Motor neuron (in vitro differentiated cells): ENCODE results near the gene MZF1. TPM values are rescaled to one million over a fixed set of nuclear protein-coding genes. Genes with fewer than 3 reads are reported as not detected.

Source experiments
- ATAC-seq, 8 experiments: fragments of 200-7000 bp; cut with Tn5 transposase; replicated peaks in 6 of 8; 2 replicates each; pipeline ENCODE4 v1.8.0; 2021; ENCODE audit warnings: mild to moderate bottlenecking in 8 of 8, moderate library complexity in 8 of 8
- H3K27ac ChIP-seq, 2 donors: fragments of 250-450 bp; sonication (Bioruptor Pico); 2 replicates each; pipeline ENCODE4 v1.9.0; 2021; ENCODE audit warnings: antibody characterized with exemption in 2 of 2, mild to moderate bottlenecking in 2 of 2, moderate library complexity in 1 of 2
- H3K4me1 ChIP-seq, 2 donors: fragments of 250-450 bp; sonication (Bioruptor Pico); replicated peaks in 1 of 2; 2 replicates each; pipeline ENCODE4 v1.6.1; 2021; ENCODE audit warnings: antibody characterized with exemption in 2 of 2, mild to moderate bottlenecking in 2 of 2, moderate library complexity in 1 of 2
- H3K4me3 ChIP-seq, 5 donors: fragments of 250-450 bp; sonication (Bioruptor Pico); 2 replicates each; pipeline ENCODE4 v1.9.0; 2021; ENCODE audit warnings: antibody characterized with exemption in 5 of 5, mild to moderate bottlenecking in 5 of 5, moderate library complexity in 4 of 5
- WGBS, 10 experiments: fragments of 450-650 bp; shearing (Covaris generic); methylation state at CpG; one replicate each; pipeline ENCODE4 v1.0.0; 2022; 5-methylcytosine and 5-hydroxymethylcytosine counted together
- in situ Hi-C, 9 experiments: fragments of 400-800 bp; cut with MboI; loops; one replicate each; pipeline ENCODE4 v1.15.0; 2021; ENCODE audit warnings: low sequenced_read_pairs in 9 of 9, low pct_unique_long_range_greater_than_20kb in 2 of 9; ENCODE audit not compliant: unreplicated experiment in 9 of 9
- total RNA-seq, 8 experiments: library from RNA; unstranded; fragments of 300-600 nt; gene quantifications; 2 replicates each; pipeline versions ENCODE4 v1.2.3 to v1.2.4, GENCODE V29; 2022

The MZF1 gene
- total RNA-seq, 8 experiments from 2014 or later = 14.6 to 49.3 (median 17.0) TPM

- Histone ChIP-seq H3K27ac (no peak overlapping the region), H3K4me3 (no peak overlapping the region), H3K4me1 (no peaks in the 10 kb centered on the region)
- 0 to 74% (median 47%) methylated on average over 1 to 9 of the region's 10 CpGs; no CpG with 5 or more reads in 1 of the 10 experiments for WGBS, 10 experiments
- peak in 2 of 8 experiments; percentile 30 to 79 for ATAC-seq
- in situ Hi-C loops = no loop called here
Observed at GRCh38 chr19:58531034-58531840, 41.9 kb downstream of the MZF1 start.

GRCh38 chr19:58529405-58529804 is 43.7 kb downstream of the MZF1 start:
- ATAC-seq = no peak
- in situ Hi-C loops = no loop called here
- 0 to 83% (median 57%) methylated on average over 1 to 3 of the region's 3 CpGs; no CpG with 5 or more reads in 2 of the 10 experiments for WGBS, 10 experiments
- H3K4me1 ChIP-seq = no peaks in the 10 kb centered on the region
- no peak overlapping the region for H3K27ac ChIP-seq
- H3K4me3 ChIP-seq = no peak overlapping the region

GRCh38 chr19:58522709-58523108 is 50.4 kb downstream of the MZF1 start:
- WGBS, 10 experiments = 20 to 100% (median 56%) methylated on average over 1 to 3 of the region's 3 CpGs; no CpG with 5 or more reads in 2 of the 10 experiments
- ATAC-seq = no peak
- in situ Hi-C loops = no loop called here
- Histone ChIP-seq H3K4me1 (peaks cover 7 to 10% of the 10 kb centered on the region in 2 donors), H3K27ac (no peak overlapping the region), H3K4me3 (no peak overlapping the region)

- no peak for ATAC-seq
- Histone ChIP-seq H3K4me3 (no peak overlapping the region), H3K4me1 (peaks cover 7 to 12% of the 10 kb centered on the region in 2 donors), H3K27ac (no peak overlapping the region)
- 67 to 100% (median 80%) methylated on average over 1 to 3 of the region's 4 CpGs; no CpG with 5 or more reads in 4 of the 10 experiments for WGBS, 10 experiments
- in situ Hi-C loops = no loop called here
Observed at GRCh38 chr19:58521651-58522050, 51.5 kb downstream of the MZF1 start.

- H3K27ac ChIP-seq = peak overlapping the region; percentile 92 to 94
- no peak for ATAC-seq
- WGBS, 10 experiments = 0 to 38% (median 13%) methylated on average over 1 to 3 of the region's 7 CpGs; no CpG with 5 or more reads in 2 of the 10 experiments
- H3K4me1 ChIP-seq = peaks cover 7 to 12% of the 10 kb centered on the region in 2 donors
- in situ Hi-C loops = no loop called here
- H3K4me3 ChIP-seq = peak overlapping the region; percentile 53 to 83 (median 66)
Observed at GRCh38 chr19:58520257-58520599, 52.9 kb downstream of the MZF1 start.

- H3K27ac ChIP-seq = peak within 1 kb of the TSS; percentile 92 to 94
- in situ Hi-C loops = no loop called here
- peak within 1 kb of the TSS; percentile 53 to 83 (median 66) for H3K4me3 ChIP-seq
- peaks cover 7 to 14% of the 10 kb centered on the region in 2 donors for H3K4me1 ChIP-seq
- peak; percentile 80 to 88 (median 85) for ATAC-seq
- WGBS, 10 experiments = no CpG with 5 or more reads among the region's 87 CpGs
Observed at GRCh38 chr19:58519355-58520256, 53.5 kb downstream of the MZF1 start, which contains the start of gene ZBTB45. ZBTB45 (minus strand) TSS chr19:58519810; CDS start chr19:58517673, 2,137 bp downstream.

GRCh38 chr19:58519087-58519354 is 54.1 kb downstream of the MZF1 start:
- Histone ChIP-seq H3K4me3 (peak overlapping the region; percentile 53 to 83 (median 66)), H3K4me1 (peaks cover 7 to 17% of the 10 kb centered on the region in 2 donors), H3K27ac (peak overlapping the region; percentile 92 to 94)
- 0 to 4% (median 0%) methylated on average over 1 to 5 of the region's 14 CpGs; no CpG with 5 or more reads in 7 of the 10 experiments for WGBS, 10 experiments
- in situ Hi-C loops = no loop called here
- peak; percentile 10 to 46 (median 30) for ATAC-seq

- WGBS, 10 experiments = 0 to 65% (median 20%) methylated on average over 1 to 8 of the region's 22 CpGs; no CpG with 5 or more reads in 5 of the 10 experiments
- ATAC-seq = no peak
- in situ Hi-C loops = no loop called here
- Histone ChIP-seq H3K4me3 (peak overlapping the region; percentile 53 to 83 (median 66)), H3K27ac (peak overlapping the region; percentile 92 to 94), H3K4me1 (peaks cover 11 to 20% of the 10 kb centered on the region in 2 donors)
Observed at GRCh38 chr19:58518256-58519086, 54.7 kb downstream of the MZF1 start.

- in situ Hi-C loops = no loop called here
- peaks cover 12 to 21% of the 10 kb centered on the region in 2 donors for H3K4me1 ChIP-seq
- 100% methylated on average over 5 of the region's 65 CpGs; no CpG with 5 or more reads in 9 of the 10 experiments for WGBS, 10 experiments
- no peak overlapping the region for H3K4me3 ChIP-seq
- H3K27ac ChIP-seq = no peak overlapping the region
- ATAC-seq = no peak
Observed at GRCh38 chr19:58516964-58517833, 55.9 kb downstream of the MZF1 start.

- peaks cover 12 to 21% of the 10 kb centered on the region in 2 donors for H3K4me1 ChIP-seq
- H3K27ac ChIP-seq = no peak overlapping the region
- no peak for ATAC-seq
- WGBS, 10 experiments = 73 to 100% methylated on average over 3 to 4 of the region's 25 CpGs; no CpG with 5 or more reads in 8 of the 10 experiments
- H3K4me3 ChIP-seq = no peak overlapping the region
- in situ Hi-C loops = no loop called here
Observed at GRCh38 chr19:58516246-58516836, 56.8 kb downstream of the MZF1 start.

- Histone ChIP-seq H3K4me3 (no peak overlapping the region), H3K27ac (no peak overlapping the region), H3K4me1 (peaks cover 9 to 17% of the 10 kb centered on the region in 2 donors)
- WGBS, 10 experiments = 100% methylated on average over 2 of the region's 2 CpGs; no CpG with 5 or more reads in 9 of the 10 experiments
- in situ Hi-C loops = no loop called here
- ATAC-seq = no peak
Observed at GRCh38 chr19:58515259-58515658, 57.9 kb downstream of the MZF1 start.
